ENCODE data around the gene RTP4.

RTP4 gene

GRCh38 chr3:187343670-187344069 lies 24.5 kb upstream of the RTP4 start:
- no peak for DNase-seq (ENCODE audit: low read depth)
- no peak overlapping the region for H3K4me3 ChIP-seq (ENCODE audit: low read length)
- no peak for TF ChIP-seq CTCF (IDR thresholded peaks at IDR 0.05; ENCODE audit: insufficient read depth, low read depth, low read length, missing control alignments)

- H3K4me3 ChIP-seq (ENCODE audit: low read length) = no peak overlapping the region
- no peak for TF ChIP-seq CTCF (IDR thresholded peaks at IDR 0.05; ENCODE audit: insufficient read depth, low read depth, low read length, missing control alignments)
- DNase-seq (ENCODE audit: low read depth) = peak; percentile 52
Measured at GRCh38 chr3:187352581-187353575, 15.3 kb upstream of the RTP4 start.

GRCh38 chr3:187358068-187358467 lies 10.1 kb upstream of the RTP4 start:
- TF ChIP-seq CTCF (IDR thresholded peaks at IDR 0.05; ENCODE audit: insufficient read depth, low read depth, low read length, missing control alignments) = no peak
- H3K4me3 ChIP-seq (ENCODE audit: low read length) = no peak overlapping the region
- DNase-seq (ENCODE audit: low read depth) = no peak

GRCh38 chr3:187359798-187360486 lies 8.2 kb upstream of the RTP4 start:
- DNase-seq (ENCODE audit: low read depth) = no peak
- H3K4me3 ChIP-seq (ENCODE audit: low read length) = no peak overlapping the region
- no peak for TF ChIP-seq CTCF (IDR thresholded peaks at IDR 0.05; ENCODE audit: insufficient read depth, low read depth, low read length, missing control alignments)

DNA sequence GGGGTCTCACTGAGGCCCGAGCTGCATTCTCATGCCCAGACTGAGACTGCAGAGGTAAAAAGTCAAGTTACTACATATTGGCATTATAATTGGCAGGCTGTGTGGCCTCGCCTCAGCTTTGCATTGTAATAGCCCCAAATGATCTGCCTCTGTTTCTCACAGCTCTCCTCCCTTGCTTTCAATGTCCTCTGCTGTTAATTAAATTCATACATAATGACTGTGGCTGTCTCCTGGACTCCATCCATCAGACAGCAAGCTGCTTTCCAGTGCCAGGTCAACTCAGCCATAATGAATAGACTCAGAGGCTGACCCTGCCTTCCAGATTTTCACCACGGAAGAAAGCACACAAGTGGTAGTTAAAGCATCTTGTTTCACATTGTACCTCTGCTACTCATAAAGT lies 7.6 kb upstream of the RTP4 start:
- H3K4me3 ChIP-seq (ENCODE audit: low read length) = no peak overlapping the region
- no peak for DNase-seq (ENCODE audit: low read depth)
- no peak for TF ChIP-seq CTCF (IDR thresholded peaks at IDR 0.05; ENCODE audit: insufficient read depth, low read depth, low read length, missing control alignments)

- DNase-seq (ENCODE audit: low read depth) = no peak
- H3K4me3 ChIP-seq (ENCODE audit: low read length) = no peak overlapping the region
- TF ChIP-seq CTCF (IDR thresholded peaks at IDR 0.05; ENCODE audit: insufficient read depth, low read depth, low read length, missing control alignments) = no peak
Measured at GRCh38 chr3:187361835-187362234, 6.3 kb upstream of the RTP4 start.

All from epithelial cell of esophagus (primary cell).